SK-MEL-5 (cell line): ENCODE measurements around the gene ETS2. TPM values are rescaled to one million over a fixed set of nuclear protein-coding genes. Genes with fewer than 3 reads are reported as not detected.

Experiments used
- DNase-seq: peaks from one replicate; pipeline ENCODE4 v3.0.0-alpha.2; 2016; ENCODE audit warnings: low read depth, low spot score
- in situ Hi-C: cut with HindIII; loops from 2 replicates; pipeline ENCODE4 v1.10.0; 2016; ENCODE audit warnings: low sequenced_read_pairs, high pct_unique_total_duplicates, low pct_unique_long_range_greater_than_20kb
- total RNA-seq: library from RNA; depleted of rRNA; stranded (reverse); fragments of >200 nt; shearing (Covaris generic); gene quantifications from 2 replicates; pipeline ENCODE4 v1.2.3, GENCODE V29; 2014

ETS2 gene
- total RNA-seq, 1 experiment from 2014 or later: 4.2 TPM

GRCh38 chr21:38861989-38862683 is 56.4 kb downstream of the ETS2 start:
- no peak for DNase-seq
- in situ Hi-C loops: no loop called here

GRCh38 chr21:38863291-38863690 is 57.6 kb downstream of the ETS2 start:
- in situ Hi-C loops: no loop called here

GRCh38 chr21:38863843-38864363 is 58.2 kb downstream of the ETS2 start:
- in situ Hi-C loops: no loop called here
- no peak for DNase-seq

More at GRCh38 chr21:38863291-38863690, 57.6 kb downstream of the ETS2 start:
- DNase-seq: no peak

GRCh38 chr21:38864964-38865363 is 59.2 kb downstream of the ETS2 start:
- in situ Hi-C loops: no loop called here
- no peak for DNase-seq

- no peak for DNase-seq
- in situ Hi-C loops: no loop called here
Observed at GRCh38 chr21:38869196-38869595, 63.5 kb downstream of the ETS2 start.

GRCh38 chr21:38869946-38870345 is 64.2 kb downstream of the ETS2 start:
- DNase-seq: peak; percentile 4
- in situ Hi-C loops: no loop called here
